ENCODE measurements around the gene HAUS6. TPM values are rescaled to one million over a fixed set of nuclear protein-coding genes. Genes with fewer than 3 reads are reported as not detected.
A peak's percentile ranks its signal among the peaks of the same experiment; 100 is the strongest.

Gene HAUS6
- total and polyA plus RNA-seq, 2 of the 4 experiments (the other 2 are of a cell fraction): 5.8 to 13.3 TPM

GRCh38 chr9:19133549-19134345 lies 31.0 kb upstream of the HAUS6 start:
- Histone ChIP-seq H3K4me3 (ENCODE audit: insufficient read depth, low read depth, low read length) (no peak overlapping the region), H2BK5ac (ENCODE audit: low read depth, low read length, poor library complexity, severe bottlenecking) (peak overlapping the region; percentile 2), H3K36me3 (ENCODE audit: control insufficient read depth, insufficient read depth, low read length) (no peaks in the 10 kb centered on the region), H2AK5ac (ENCODE audit: low read depth, low read length) (0 out of 2 replicates have a peak overlapping the region, but pooled peaks have one; percentile 49), H3K23ac (ENCODE audit: low read depth, low read length) (no peak overlapping the region), H2BK15ac (ENCODE audit: low read depth, low read length) (peak overlapping the region; percentile 78; the same call in 1 of the 3 replicates), H4K91ac (ENCODE audit: insufficient read depth, low read depth, low read length) (peak overlapping the region; percentile 27; the same call in 1 of the 2 replicates), H3K4ac (ENCODE audit: low read depth, low read length) (peak overlapping the region; percentile 29; the same call in 1 of the 2 replicates), H3K79me1 (ENCODE audit: low read depth in 1 of 2, low read length in 2 of 2) (peaks cover 7 to 16% of the 10 kb centered on the region in 2 experiments; a peak in 2 of 4 replicates), H3K56ac (ENCODE audit: extremely low read depth, insufficient read depth, low read length) (no peak overlapping the region), H3K4me2 (ENCODE audit: low read depth, low read length) (no peak overlapping the region), H3K9me1 (ENCODE audit: insufficient read depth, low read length) (no peaks in the 10 kb centered on the region), H4K20me1 (ENCODE audit: insufficient read depth, low read length) (no peaks in the 10 kb centered on the region), H3K14ac (replicated peaks; ENCODE audit: low read depth, low read length) (0 out of 2 replicates have a peak overlapping the region, but pooled peaks have one; percentile 32), H2AK9ac (replicated peaks; ENCODE audit: low read depth, low read length, poor library complexity) (no peak overlapping the region), H3K18ac (ENCODE audit: low read depth, low read length) (peak overlapping the region; percentile 16; the same call in 1 of the 2 replicates), H2BK120ac (ENCODE audit: low read depth, low read length) (peak overlapping the region; percentile 11; the same call in 1 of the 2 replicates), H3K4me1 (ENCODE audit: control insufficient read depth, insufficient read depth, low read length) (peaks cover 15% of the 10 kb centered on the region), H3K27me3 (ENCODE audit: control insufficient read depth, insufficient read depth, low read length) (no peaks in the 10 kb centered on the region), H3K9ac (ENCODE audit: low read depth, low read length) (no peak overlapping the region), H2AFZ (replicated peaks; ENCODE audit: low read length, poor library complexity) (peak overlapping the region; percentile 81), H4K5ac (ENCODE audit: low read depth, low read length) (0 out of 2 replicates have a peak overlapping the region, but pooled peaks have one; percentile 49), H2BK20ac (ENCODE audit: low read depth, low read length) (0 out of 2 replicates have a peak overlapping the region, but pooled peaks have one; percentile 65), H3K9me3 (ENCODE audit: control insufficient read depth, insufficient read depth, low read length) (no peaks in the 10 kb centered on the region), H3K27ac (ENCODE audit: insufficient read depth, low read length) (no peak overlapping the region), H4K8ac (ENCODE audit: low read depth in 2 of 2, low read length in 2 of 2) (peak overlapping the region in 1 of 2 experiments; percentile 44; a peak in 1 of 4 replicates)
- intact Hi-C loops (cut with micrococcal nuclease) (no loop called here), in situ Hi-C loops (cut with MboI; ENCODE audit: low sequenced_read_pairs) (no loop called here), dilution Hi-C loops (cut with HindIII; ENCODE audit: low sequenced_read_pairs, unreplicated experiment) (no loop called here)
- ChIA-PET POLR2A (ENCODE audit: unreplicated experiment) (no interaction called here), CTCF (no interaction called here)
- BruUV-seq (replicated peaks): no TSS peak
- peak; percentile 44 for DNase-seq
- no peak for ATAC-seq (ENCODE audit: low read depth)
- TF ChIP-seq RCOR1 (IDR thresholded peaks at IDR 0.05; ENCODE audit: insufficient replicate concordance, low read length): no peak
- no CpG with 5 or more reads among the region's 6 CpGs for WGBS, 2 experiments (ENCODE audit: extremely low coverage in 2 of 2, insufficient read length in 1 of 2)

All from IMR-90 (cell line).